Mucosa of stomach (tissue), 1 donor: ENCODE results near the gene ASPSCR1.

Experiments used
- H3K27me3 ChIP-seq: one replicate; pipeline ENCODE4 v1.7.0; 2013; ENCODE audit warnings: mild to moderate bottlenecking, low read length; ENCODE audit not compliant: control insufficient read depth, insufficient read depth
- H3K36me3 ChIP-seq: one replicate; pipeline ENCODE4 v1.7.0; 2013; ENCODE audit warnings: low read length; ENCODE audit not compliant: control insufficient read depth, insufficient read depth
- H3K4me1 ChIP-seq: one replicate; pipeline ENCODE4 v1.7.0; 2013; ENCODE audit warnings: mild to moderate bottlenecking, low read length; ENCODE audit not compliant: control insufficient read depth, insufficient read depth
- H3K4me3 ChIP-seq: one replicate; pipeline ENCODE4 v1.7.0; 2013; ENCODE audit warnings: low read length
- H3K9ac ChIP-seq: one replicate; pipeline ENCODE4 v1.7.0; 2013; ENCODE audit warnings: mild to moderate bottlenecking, low read length, moderate library complexity
- H3K9me3 ChIP-seq: one replicate; pipeline ENCODE4 v1.7.0; 2013; ENCODE audit warnings: mild to moderate bottlenecking, low read length, moderate library complexity; ENCODE audit not compliant: control insufficient read depth
- donor health status: Pancreatic carcinoma.

The ASPSCR1 gene

DNA sequence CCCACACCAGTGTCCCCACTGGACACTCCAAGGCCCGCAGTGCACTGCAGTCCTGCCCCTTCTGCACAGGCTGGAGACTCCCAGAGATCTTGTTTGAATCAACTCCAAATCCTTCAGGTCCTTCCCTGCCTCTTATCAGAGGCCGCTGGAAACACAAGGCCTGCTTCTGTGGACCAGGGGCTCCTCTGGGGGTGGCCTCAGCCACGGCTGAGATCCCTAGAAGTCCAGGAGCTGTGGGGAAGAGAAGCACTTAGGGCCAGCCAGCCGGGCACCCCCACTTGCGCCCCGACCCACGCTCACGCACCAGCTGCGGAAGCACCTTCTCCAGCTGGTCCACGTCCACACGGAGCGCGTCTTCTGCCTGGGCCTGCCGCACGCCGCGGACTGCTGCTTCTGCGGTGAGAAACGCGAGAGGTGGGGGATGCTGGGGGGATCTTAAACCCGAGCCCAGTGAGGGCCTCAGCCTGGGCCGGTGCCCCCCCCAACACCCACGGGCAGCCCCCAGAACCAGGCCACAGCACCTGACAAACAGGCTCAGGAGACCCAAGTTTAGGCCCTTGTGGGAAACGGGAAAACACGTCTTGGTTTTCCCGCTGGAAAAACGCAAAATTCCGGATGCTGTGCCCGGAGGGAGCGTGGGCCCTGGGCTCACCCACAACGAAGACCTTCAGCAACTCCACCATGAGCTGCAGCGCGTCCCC is 41.7 kb downstream of the ASPSCR1 start:
- H3K4me3 ChIP-seq: no peak overlapping the region
- no peaks in the 10 kb centered on the region for H3K27me3 ChIP-seq
- H3K9ac ChIP-seq: no peak overlapping the region
- H3K9me3 ChIP-seq: no peaks in the 10 kb centered on the region
- peaks cover 35% of the 10 kb centered on the region for H3K4me1 ChIP-seq
- H3K36me3 ChIP-seq: no peaks in the 10 kb centered on the region

DNA sequence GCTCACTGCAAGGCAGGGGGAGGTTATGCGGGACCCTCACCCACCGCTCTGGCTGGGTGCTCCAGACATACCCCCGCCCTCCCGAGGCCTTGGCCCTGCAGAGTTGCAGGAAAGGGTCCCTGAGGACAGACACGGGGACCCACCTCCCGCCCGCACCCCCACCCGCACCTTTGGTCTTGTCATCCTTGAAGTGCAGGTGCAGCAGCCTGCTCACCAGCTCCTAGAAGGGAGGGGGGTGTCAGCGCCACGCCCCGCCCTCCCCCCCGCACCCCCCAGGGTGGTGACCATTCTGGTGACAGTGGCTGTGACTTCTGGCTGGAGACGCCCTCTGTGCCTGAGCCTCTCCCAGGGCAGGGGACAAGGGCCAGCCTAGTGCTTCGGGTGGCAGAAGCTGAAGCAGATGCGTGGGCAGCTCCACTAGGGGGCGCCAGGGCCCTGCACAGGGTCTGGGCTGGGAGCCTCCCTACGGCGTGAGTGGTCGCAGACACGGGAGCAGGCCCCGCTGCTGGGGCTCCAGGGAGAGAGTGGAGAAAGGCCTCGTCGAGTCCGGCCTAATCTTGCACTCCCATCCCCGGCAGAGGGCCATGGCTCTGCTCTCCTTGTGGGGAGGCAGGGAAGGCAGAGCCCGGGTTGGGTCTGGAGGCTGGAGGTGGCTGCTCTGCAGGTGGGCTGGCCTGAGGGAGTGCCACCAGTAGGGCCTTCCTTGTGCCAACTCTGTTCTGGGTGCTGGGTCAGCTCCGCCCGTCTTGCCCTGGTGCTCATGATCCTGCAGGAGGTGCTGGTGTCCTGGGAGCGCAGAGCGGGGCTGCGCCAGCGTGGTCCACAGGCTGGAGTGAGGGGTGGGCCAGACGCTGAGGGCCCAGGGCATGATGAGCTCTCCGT is 42.5 kb downstream of the ASPSCR1 start:
- peaks cover 39% of the 10 kb centered on the region for H3K4me1 ChIP-seq
- no peaks in the 10 kb centered on the region for H3K27me3 ChIP-seq
- H3K9me3 ChIP-seq: no peaks in the 10 kb centered on the region
- no peak overlapping the region for H3K9ac ChIP-seq
- H3K36me3 ChIP-seq: no peaks in the 10 kb centered on the region
- H3K4me3 ChIP-seq: no peak overlapping the region

- Histone ChIP-seq H3K4me1 (peaks cover 39% of the 10 kb centered on the region), H3K4me3 (no peak overlapping the region), H3K9me3 (no peaks in the 10 kb centered on the region), H3K36me3 (no peaks in the 10 kb centered on the region), H3K27me3 (no peaks in the 10 kb centered on the region), H3K9ac (no peak overlapping the region)
Measured at GRCh38 chr17:82020572-82021106, 43.2 kb downstream of the ASPSCR1 start.

DNA sequence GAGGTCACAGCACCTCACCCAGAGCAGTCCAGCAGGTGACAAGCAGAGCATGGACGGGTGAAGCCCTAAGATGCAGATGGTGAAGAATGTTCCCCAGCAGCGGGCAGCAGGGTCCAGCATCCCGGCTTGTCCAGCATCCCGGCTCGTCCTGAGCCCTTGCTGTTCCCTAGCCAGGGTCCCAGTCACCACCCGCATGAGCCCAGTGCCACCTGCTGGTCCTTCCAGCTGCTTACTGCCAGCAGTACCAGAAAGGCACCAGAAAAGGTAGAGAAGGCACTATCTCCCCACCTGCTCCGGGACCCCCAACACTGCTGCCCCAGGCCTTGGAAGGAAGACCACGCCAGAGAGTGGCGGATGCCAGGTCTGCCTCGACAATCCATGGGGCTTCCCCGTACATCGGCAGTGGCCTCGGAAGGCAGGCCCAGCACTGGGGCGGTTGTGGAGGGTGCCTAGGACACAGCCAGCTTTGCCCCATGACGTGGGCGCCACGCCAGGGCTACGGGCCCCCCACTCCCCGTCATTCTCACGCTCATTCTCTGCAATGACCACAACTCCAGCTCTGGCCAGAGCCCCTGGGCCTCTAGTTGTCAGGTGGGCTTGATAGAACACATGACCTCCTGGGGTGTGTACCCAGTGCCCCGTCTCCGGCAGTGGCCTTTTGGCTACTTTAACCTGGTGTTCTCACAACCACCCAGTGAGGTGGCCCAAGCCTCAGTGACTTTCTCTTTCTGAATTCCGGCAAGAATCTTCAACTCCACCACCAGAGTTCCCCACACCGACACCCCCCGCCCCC is 43.9 kb downstream of the ASPSCR1 start:
- Histone ChIP-seq H3K4me3 (peak overlapping the region; percentile 77), H3K27me3 (no peaks in the 10 kb centered on the region), H3K9me3 (no peaks in the 10 kb centered on the region), H3K36me3 (no peaks in the 10 kb centered on the region), H3K4me1 (peaks cover 39% of the 10 kb centered on the region), H3K9ac (peak overlapping the region; percentile 86)

GRCh38 chr17:82021900-82022309 is 44.5 kb downstream of the ASPSCR1 start:
- Histone ChIP-seq H3K4me1 (peaks cover 39% of the 10 kb centered on the region), H3K9ac (peak overlapping the region; percentile 86)

GRCh38 chr17:82022310-82022980 is 45.0 kb downstream of the ASPSCR1 start, which contains the start of gene CENPX:
Gene CENPX, minus strand, starts transcription at chr17:82022878. Its CDS starts 17 bp downstream, at chr17:82022861.
- no peaks in the 10 kb centered on the region for H3K27me3 ChIP-seq
- H3K9me3 ChIP-seq: no peaks in the 10 kb centered on the region
- peak within 1 kb of the TSS; percentile 77 for H3K4me3 ChIP-seq
- no peaks in the 10 kb centered on the region for H3K36me3 ChIP-seq
- peak within 1 kb of the TSS; percentile 86 for H3K9ac ChIP-seq
- peaks cover 39% of the 10 kb centered on the region for H3K4me1 ChIP-seq

More at GRCh38 chr17:82021900-82022309, 44.5 kb downstream of the ASPSCR1 start:
- H3K9me3 ChIP-seq: no peaks in the 10 kb centered on the region
- H3K27me3 ChIP-seq: no peaks in the 10 kb centered on the region
- peak overlapping the region; percentile 77 for H3K4me3 ChIP-seq
- H3K36me3 ChIP-seq: no peaks in the 10 kb centered on the region

- H3K27me3 ChIP-seq: no peaks in the 10 kb centered on the region
- H3K36me3 ChIP-seq: no peaks in the 10 kb centered on the region
- peak within 1 kb of the TSS; percentile 86 for H3K9ac ChIP-seq
- H3K4me1 ChIP-seq: peaks cover 39% of the 10 kb centered on the region
- no peaks in the 10 kb centered on the region for H3K9me3 ChIP-seq
- peak within 1 kb of the TSS; percentile 77 for H3K4me3 ChIP-seq
Measured at GRCh38 chr17:82022981-82023446, 45.6 kb downstream of the ASPSCR1 start, which contains the start of gene LRRC45. Gene LRRC45, plus strand, starts transcription at chr17:82023305. Its CDS starts 339 bp downstream, at chr17:82023644.

DNA sequence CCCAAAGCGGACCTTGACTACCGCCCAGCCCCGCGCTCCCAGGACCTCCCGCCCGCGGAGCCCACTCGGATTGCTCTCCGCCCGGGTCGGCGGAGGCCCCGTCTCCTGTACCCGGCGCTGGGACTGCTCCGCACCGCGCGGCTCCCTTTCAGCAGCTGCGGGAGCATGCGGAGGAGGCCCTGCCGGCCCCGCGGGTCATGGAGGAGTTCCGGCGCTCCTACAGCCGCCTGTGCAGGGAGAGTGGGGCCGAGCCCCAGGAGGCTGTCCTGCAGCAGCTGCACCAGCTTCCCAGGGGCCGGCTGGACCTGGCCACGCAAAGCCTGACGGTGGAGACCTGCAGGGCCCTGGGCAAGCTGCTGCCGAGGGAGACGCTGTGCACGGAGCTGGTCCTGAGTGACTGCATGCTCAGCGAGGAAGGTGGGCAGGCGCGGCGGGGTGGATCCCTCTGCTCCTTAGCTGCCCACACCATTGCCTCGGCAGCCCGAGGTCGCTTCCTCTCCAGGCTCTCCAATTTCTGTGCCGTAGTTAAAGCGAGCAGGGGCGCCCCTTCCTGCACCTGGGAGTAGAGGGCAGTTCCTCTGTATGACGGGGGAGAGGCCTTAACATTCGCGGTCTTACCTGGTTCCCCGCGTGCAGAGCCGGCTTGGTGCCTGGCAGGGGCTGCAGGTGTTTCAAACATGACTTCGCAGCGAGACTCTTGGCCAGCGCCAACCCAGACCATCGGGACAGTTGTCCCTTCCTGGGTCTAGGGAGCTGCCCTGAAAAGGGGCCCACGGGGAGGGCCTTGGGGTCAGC is 46.2 kb downstream of the ASPSCR1 start:
- H3K9me3 ChIP-seq: no peaks in the 10 kb centered on the region
- H3K4me3 ChIP-seq: peak overlapping the region; percentile 50
- no peaks in the 10 kb centered on the region for H3K27me3 ChIP-seq
- peak overlapping the region; percentile 62 for H3K9ac ChIP-seq
- peaks cover 39% of the 10 kb centered on the region for H3K4me1 ChIP-seq
- no peaks in the 10 kb centered on the region for H3K36me3 ChIP-seq

DNA sequence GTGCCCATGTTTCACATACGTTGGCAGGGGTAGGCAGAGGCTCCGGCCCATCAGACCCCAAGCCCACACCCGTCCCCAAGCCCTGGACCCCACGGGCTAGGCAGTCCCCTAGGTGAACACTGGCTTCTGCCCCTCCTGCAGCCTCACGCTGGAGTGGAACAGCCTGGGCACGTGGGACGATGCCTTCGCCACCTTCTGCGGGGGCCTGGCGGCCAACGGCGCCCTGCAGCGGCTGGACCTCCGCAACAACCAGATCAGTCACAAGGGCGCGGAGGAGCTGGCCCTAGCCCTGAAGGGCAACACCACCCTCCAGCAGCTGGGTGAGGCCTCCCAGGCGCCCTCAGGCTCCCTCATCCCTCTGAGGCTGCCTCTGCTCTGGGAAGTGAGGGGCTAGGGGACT is 47.4 kb downstream of the ASPSCR1 start:
- H3K4me3 ChIP-seq: no peak overlapping the region
- peaks cover 34% of the 10 kb centered on the region for H3K4me1 ChIP-seq
- H3K9me3 ChIP-seq: no peaks in the 10 kb centered on the region
- no peak overlapping the region for H3K9ac ChIP-seq
- no peaks in the 10 kb centered on the region for H3K27me3 ChIP-seq
- H3K36me3 ChIP-seq: no peaks in the 10 kb centered on the region

GRCh38 chr17:82025401-82026107 is 48.1 kb downstream of the ASPSCR1 start:
- H3K36me3 ChIP-seq: no peaks in the 10 kb centered on the region
- no peak overlapping the region for H3K4me3 ChIP-seq
- H3K4me1 ChIP-seq: peaks cover 33% of the 10 kb centered on the region

More at GRCh38 chr17:82025401-82026107, 48.1 kb downstream of the ASPSCR1 start:
- no peaks in the 10 kb centered on the region for H3K27me3 ChIP-seq
- H3K9me3 ChIP-seq: no peaks in the 10 kb centered on the region
- no peak overlapping the region for H3K9ac ChIP-seq
